NCI-H1092 (cell line): ENCODE results near the gene LOXHD1.

ENCODE experiments used
- DNase-seq: peaks from one replicate; lab custom pipeline; 2025; lab: John Stamatoyannopoulos, UW

LOXHD1 gene

DNA sequence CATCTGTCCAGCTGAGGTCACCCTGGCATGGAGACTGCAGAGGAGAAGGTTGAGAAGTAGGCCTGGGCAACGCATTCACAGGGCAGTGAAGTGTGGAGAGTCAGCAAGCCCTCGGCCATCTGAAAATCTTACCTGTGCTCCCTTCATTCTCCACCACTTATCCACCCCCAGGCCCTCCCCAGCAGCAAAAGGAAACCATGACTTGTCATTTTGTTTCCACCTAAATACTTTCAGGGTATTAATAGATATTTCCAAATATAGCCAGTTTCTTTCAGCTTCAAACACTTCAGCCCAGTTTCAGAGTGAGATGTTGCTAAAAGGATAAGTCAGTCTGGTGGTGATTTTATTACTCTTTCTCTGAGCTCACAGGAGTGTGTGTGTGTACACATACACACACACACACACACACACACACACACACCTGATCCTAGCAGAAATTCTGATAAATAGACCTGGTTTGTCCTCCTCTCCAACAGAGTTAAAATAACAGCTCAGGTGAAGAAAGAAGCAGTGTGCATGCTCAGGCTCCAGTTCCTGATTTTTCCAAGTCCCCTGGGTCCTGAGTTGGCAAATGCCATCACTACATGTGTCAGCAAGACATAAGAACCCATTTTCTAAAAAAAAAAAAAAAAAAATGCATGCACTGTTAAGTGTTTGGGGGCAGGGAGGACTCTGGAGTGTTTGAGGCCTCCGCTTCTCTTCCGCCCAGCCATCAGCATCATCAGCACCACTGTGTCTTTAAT, 82.8 kb downstream of the LOXHD1 start:
- DNase-seq, result no peak

DNA sequence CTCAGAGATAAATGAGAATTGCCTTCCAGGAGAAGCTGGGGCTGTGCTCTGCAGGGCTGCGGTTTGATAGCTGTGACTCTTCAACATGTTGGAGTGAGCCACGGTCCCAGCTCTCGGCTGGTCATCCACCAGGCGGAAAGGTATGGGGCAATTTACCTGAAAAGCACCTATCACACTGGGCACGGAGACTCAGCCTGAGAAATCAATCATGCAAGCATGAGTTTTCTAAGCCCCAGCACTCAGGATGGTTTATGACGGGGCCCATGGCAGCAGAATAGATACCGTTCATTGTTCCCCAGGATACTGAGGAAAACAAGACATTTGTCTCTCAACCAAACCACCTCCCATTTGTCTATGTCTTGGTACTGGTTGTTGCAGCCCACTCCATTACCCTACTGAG, 83.9 kb downstream of the LOXHD1 start:
- DNase-seq, result no peak

DNA sequence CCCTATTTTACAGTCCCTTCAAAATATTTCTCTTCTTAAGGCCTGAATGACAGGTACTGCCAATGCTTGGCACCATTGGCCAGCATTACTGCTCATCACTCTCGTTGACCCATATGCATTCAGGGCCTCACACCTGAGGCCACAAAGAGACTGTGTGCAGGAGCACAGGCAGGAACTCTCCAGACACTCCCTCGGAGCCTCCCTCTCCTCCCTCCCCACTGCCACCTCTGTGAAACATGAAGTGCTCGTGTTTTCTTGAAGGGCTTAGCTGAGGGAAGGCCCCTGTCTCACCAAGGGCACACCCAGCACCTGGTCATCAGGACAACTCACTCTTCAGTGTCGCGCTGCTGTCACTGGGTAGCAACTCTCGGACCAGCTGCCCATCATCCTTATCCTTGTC, 85.3 kb downstream of the LOXHD1 start:
- DNase-seq, result no peak

DNA sequence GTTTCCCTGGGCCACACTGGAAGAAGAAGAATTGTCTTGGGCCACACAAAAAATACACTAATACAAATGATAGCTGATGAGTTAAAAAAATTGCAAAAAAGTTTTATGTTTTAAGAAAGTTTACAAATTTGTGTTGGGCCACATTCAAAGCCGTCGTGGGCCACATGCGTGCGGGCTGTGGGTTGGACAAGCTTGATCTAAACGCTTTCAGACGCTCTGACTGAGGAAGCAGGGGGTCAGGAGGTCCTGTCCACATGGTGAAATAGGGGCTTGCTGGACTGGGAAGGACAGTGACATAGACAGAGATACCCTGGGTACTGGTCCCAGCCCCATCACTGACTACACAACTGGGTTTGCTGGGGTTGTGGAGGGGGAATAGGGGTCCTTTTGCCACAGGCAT, 86.4 kb downstream of the LOXHD1 start:
- DNase-seq, result no peak

DNA sequence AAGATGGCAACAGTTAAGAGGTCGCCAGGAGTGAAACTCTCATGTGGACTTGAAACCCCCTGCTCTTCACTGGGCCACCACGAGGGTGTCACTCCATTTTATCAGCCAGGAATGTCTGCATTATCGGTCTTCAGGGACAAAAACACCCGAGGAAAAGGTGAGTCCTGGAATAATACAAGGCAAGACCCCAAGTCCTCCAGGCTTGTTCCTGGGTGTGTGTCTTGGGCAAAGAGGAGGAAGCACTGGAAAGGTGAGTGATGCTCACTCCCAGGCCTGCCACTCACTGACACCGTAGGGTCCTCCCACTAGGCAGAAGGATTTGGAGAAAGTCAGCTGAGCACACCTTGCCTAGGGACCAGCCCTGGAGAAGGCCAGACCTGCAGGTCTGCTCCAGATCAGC, 86.9 kb downstream of the LOXHD1 start:
- DNase-seq, result no peak

DNA sequence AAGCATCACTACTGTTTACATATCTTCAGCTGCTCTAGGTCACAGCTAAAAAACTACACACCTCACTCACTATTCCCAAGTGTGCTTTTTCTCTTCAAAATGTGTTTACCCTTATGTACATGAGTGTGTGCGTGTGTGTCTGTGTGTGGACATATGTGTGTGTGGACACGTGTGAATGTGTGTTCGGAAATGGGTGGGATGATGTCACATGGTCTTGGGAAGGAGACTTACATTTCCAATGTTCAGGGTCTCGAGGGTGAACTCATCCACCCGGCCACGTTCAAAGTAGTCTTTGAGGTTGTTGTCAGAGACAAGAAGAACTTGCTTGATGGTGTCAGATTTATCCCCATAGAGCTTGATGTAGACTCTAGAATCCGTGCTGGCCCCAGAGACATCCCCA, 87.8 kb downstream of the LOXHD1 start:
- no peak for DNase-seq

DNA sequence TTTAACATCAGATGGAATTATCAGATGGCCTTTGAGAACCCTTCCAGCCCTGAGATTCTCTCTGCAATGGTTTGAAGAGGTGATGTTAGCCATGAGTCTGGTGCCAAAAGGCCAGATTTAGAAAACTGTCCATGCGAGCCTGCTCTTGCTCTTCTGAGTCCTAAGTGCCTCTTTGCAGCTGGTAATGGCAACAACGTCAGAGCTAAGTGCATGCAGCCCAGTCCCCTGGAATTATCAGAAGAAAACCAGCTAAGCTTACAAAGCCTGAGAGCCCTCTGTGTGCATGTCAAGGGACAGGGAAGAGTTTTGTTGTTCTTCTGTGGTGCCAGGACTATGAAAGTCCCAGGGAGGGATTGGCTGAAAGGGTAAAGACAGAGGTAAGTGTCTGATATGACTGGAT, 89.8 kb downstream of the LOXHD1 start:
- DNase-seq, result no peak

DNA sequence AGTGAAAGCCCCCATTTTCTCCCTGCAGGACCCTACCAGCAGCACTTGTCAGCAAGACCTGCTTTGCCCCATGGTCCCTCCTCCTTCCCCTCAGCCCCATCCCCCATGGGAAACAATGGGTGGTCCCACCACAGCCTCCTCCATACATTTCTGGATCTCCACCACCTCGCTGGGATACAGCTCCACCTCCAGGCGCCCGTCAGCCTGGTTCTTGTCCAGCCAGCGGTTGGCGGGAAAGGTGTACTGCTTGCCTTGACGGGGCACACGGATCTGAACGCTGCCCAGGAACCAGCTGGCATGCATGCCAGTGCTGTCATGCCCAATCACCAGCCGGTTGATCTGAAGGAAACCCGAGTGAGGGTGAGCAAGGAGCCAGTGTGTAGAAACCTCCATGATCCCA, 90.9 kb downstream of the LOXHD1 start:
- DNase-seq, result no peak

DNA sequence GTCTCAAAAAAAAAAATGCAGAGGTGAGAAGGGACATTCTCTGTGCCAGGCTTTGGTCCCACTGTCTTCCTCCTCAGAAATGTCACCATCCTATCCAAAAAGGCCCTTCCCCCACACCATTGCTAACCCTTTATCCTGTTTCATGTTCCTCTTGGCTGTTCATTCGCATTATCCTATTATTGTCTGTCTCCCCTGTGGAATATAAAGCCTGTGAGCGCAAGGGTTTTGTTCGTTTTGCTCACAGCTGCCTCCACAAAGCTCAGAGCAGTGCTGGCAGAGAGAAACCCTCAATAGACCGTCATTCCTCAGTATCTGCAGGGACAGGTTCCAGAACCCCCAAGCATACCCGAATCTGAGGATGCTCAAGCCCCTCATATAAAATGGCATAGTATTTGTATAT, 91.8 kb downstream of the LOXHD1 start:
- DNase-seq, result no peak

DNA sequence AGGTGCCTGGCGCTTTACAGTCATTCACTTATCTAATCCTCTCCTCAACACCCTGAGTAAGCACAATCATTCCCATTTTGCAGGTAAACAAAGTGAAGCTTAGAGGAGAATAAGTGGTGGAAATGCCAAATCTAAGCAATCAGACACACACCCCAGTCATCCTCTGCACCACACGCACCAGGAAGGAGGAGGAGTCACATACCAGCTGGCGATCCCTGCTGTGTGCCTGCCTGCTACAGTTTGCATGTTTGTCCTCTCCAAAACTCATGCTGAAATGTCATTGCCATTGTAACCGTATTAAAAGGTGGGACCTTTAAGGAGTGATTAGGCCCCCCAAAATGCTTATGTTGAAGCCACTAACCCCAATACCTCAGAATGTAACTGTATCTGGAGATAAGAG, 93.7 kb downstream of the LOXHD1 start:
- no peak for DNase-seq

DNA sequence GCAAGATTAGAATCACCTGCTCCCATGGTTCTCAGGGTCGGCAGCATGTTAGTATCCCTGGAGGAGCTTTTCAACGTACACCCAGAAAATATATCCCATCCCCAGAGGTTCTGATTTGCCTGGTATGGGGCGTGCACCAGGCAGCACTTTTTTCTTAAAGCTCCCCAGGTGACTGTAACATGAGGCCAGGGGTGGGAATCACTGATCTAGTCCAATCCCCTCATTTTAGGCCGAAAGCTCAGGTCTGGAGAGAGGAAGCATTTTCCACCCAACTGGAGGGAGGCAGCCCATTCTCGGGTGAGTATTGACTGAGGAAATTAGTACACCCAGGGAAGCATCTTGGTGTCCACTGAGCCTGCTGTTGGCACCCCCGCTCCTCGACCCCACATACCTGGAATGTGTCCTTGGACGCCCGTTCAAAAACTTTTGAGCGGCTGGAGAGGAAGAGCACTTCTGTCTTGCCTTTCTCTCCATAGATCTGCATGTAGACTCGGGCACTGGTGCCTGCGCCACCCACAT, 94.3 kb downstream of the LOXHD1 start:
- no peak for DNase-seq

DNA sequence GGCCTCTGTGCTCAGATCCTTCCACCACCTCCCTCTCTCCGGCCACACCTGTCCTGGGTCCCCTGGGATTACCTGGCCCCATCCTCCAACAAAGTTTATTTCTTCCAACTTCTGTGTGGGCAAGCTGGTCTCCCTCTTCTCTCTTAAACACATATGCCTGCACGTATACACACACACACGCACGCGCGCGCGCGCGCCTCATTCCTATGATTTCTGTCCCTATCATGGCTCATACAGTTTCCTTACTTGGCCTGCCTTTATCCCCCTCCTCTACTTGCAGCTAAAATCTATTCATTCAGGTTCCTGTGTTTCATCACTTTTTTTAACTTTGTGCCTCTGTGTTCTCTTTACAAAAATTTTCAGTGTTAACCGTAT, 96.4 kb downstream of the LOXHD1 start:
- DNase-seq, result no peak

DNA sequence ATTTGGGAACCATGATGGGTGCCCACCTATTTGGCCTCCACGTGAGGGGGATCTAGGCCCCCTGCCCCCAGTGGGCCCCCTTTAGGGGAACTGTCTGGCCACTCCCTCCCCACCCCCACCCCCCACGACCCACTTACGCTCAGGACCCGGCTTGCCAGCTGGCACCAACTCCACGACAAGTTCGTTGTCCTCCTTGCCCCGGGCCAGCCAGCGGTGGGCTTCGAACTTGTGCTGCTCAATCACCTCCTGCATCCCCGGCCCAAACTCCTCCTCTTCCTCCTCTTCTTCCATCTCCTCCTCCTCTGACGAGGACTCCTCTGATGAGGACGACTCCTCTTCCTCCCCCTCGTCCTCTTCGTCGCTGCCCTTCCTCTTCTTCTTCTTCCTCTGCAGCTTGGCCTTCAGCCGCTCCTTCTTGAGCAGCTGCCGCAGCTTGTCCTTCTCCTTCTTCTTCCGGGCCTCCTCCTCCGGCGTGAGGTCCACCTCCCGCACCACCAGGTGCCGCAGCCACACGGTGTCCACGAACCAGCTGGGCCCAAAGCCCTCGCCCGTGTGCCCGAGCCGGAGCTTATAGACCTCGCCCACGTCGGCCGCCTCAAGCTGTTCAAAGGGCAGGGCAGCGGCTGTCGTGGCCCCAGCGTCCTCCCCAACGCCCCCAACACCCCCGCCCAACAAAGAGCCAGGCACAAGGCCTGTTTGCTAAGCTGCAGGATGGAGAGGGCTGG, 96.9 kb downstream of the LOXHD1 start:
- DNase-seq, result no peak

DNA sequence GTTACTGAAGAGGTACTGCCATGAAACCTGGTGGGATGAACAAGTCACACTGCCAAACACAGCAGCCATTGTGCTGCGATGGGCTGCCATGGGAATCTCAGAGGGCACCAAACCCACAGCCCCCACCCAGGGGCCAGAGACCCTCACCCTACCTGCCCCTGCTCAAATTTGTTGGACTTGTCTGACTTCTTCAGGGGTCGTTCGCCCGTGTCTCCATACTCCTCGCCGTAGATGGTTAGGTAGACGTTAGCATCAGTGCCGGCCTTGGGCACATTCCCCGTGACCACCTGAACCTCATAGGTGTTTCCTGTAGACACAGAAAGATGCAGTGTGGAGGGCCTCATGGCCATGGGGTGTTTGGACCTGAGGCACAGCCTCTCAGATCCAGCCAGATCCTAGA, 97.7 kb downstream of the LOXHD1 start:
- DNase-seq, result no peak

DNA sequence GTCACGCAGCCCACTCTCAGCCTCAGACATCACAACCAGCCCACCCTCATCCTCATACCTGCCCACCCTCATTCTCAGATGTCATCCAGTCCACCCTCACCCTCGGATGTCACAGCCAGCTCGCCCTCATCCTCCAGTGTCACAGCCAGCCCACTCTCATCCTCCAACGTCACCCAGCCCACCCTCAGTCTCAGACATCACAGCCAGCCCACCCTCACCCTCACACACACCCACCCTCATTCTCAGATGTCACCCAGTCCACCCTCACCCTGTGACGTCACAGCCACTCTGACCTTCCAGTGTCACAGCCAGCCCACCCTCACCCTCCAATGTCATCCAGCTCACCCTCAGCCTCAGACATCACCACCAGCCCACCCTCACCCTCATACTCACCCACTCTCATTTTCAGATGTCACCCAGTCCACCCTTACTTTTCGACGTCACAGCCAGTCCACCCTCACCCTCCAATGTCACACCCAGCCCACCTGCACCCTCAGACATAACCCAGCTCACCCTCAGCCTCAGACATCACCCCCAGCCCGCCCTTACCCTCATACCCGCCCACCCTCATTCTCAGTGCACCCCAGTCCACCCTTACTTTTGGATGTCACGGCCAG, 100.3 kb downstream of the LOXHD1 start:
- DNase-seq, result no peak

DNA sequence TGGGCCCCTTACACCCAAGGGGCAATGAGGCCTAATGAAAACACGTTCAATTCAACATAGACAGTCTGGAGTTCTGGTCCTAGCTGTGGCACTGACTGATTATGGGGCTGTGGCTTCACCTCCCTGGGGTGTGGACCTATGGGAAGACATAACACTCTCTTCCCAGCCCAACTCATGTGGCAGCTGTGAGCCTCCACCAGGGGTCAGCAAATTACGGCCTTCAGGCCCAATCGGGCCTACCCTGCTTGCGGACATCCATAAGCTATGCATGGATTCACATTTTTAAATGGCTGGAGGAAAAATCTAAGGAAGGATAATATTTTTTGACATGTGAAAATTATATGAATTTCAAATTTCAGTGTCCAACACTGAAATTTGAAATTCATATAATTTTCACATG, 101.3 kb downstream of the LOXHD1 start:
- DNase-seq, result no peak

DNA sequence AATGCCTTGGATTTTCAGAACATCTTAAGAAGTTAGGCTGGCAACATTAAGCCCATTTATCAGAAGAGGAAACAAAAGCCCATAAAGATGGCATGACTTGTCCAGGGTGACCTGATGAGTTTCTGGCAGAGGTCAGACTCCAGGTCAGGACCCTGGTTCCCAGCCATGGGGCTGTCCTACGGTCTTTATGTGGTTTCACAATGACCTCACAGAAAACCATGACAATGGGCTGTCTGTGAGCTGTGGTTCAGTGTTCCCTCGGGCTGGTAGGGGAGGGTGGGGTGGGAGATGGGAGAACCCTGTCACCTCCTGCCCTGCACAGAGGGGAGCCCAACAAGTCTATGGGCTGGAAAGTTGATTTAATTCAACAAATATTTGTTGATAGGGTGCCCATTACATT, 101.8 kb downstream of the LOXHD1 start:
- no peak for DNase-seq

DNA sequence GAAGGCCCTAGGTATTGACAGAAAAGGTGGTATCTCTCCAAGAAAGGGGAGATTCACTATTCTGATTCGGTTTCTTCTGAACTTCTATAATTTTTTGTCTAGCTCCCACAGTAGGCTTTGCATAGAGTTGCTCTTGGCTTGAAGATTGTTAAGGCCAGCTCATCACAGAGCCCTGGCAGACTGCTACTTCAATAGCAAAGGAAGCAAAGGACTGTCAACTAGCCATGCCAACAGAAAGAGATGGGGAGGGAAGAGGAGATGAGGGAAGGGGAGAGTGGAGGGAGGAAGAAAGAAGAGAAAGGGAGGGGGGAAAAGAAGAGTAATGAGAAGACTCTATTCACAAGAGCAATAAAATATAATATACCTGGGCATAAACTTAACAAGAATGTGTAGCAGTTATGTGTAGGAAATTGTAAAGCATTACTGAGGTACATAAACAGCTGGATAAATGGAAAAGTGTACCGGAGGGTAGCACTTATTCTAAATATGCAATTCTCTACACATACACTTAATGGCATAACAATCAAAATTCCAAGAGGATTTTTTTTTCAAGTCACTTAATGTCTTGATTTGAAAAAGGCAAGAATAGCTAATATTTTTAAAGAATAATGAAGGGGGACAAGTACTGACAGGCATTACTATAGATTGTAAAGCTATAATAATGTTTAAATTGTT, 102.5 kb downstream of the LOXHD1 start:
- DNase-seq, result no peak

DNA sequence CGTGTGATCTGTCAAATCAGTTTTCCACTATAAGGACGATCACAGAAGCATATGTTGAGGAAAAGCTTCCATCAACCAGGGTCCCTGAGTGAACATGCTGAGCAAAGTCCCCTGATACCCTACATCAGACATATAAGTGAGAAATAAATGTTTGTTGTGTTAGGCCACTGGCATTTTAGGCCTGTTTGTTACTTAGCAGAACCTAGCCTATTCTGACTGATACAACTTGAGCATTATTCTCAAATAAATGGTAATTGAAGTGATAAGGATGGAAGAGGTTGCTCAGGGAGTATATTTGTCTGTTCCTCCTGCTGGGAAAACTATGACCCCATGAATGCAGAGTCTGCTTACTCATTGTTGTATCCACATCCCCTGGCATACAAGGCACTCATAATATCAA, 106.4 kb downstream of the LOXHD1 start:
- DNase-seq, result no peak

DNA sequence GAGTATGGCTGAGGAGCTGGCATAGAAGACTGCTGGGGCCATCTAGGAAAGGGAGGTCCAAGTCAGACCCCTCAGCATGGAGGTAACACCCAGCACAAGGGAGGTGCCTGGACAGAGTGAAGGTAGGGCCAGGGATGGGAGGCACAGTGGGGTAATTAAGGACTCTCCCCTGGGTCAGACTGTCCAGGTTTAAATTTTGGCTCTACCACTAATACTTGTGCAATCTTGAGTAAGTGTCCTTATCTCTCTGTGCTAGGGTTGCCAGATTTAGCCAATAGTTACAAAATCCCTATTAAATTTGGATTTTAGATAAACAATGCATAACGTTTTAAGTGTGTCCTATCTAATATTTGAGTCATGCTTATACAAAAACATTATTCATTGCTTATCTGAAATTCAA, 109.5 kb downstream of the LOXHD1 start:
- no peak for DNase-seq

DNA sequence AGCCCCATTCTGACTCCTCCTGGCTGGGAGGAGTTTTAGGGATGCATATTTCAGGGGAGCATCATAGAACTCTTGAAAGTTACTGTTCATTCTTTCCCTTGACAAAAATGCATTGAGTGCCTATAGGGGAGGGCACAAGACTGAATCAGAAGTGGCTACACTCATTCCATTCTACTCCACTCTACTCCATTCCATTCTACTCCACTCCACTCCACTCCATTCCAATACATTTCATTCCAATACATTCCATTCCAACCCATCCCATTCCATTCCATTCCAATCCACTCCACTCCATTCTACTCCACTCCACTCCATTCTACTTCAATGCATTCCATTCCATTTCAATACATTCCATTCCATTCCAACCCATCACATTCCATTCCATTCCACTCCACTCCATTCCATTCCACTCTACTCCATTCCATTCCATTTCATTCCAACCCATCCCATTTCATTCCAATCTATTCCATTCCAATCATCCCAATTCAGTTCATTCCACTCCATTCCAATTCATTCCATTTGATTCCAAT, 110.8 kb downstream of the LOXHD1 start:
- no peak for DNase-seq

DNA sequence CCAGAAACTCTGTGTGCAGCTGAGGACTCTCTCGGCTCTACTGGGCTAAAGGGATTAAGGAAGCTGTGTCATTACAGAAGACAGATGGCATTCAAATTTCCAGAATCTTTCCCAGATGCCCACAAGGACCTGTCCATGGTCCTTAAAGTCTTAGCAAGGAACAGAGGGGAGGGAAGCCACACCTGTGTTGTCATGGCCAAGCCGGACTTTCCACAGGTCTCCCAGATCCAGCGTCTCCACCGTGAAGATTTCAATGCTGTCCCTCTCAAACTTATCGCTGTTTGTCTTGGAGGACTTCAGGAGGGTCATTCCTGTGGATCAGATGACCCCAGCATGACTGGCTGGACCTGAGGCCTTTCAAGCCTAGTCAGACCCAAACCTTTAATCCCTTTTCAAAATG, 114.5 kb downstream of the LOXHD1 start:
- no peak for DNase-seq
